K562 (cell line): ENCODE data around the gene NLRX1. TPM values are rescaled to one million over a fixed set of nuclear protein-coding genes. Genes with fewer than 3 reads are reported as not detected.

Source experiments
- ARID2 ChIP-seq: fragments of 450-650 bp; IDR thresholded peaks from 2 replicates; pipeline ENCODE4 v1.6.1; 2017; ENCODE audit warnings: antibody characterized with exemption, mild to moderate bottlenecking
- CAMTA2 ChIP-seq: fragments of 250-450 bp; sonication (Bioruptor Pico); conservative IDR thresholded peaks from 2 replicates; pipeline ENCODE4 v1.5.1; 2022
- CHD1 ChIP-seq: fragments of 200-600 bp; sonication (generic); IDR thresholded peaks from one replicate; pipeline ENCODE4 v1.6.1; 2012; ENCODE audit warnings: mild to moderate bottlenecking, moderate library complexity, low read length, inconsistent platforms
- CTBP1 ChIP-seq: fragments of 450-650 bp; IDR thresholded peaks from 2 replicates; pipeline ENCODE4 v1.6.1; 2016; ENCODE audit warnings: borderline replicate concordance
- EGR1 ChIP-seq: fragments of 450-650 bp; conservative IDR thresholded peaks from 2 replicates; pipeline ENCODE4 v1.6.1; 2017; ENCODE audit warnings: mild to moderate bottlenecking
- ELK1 ChIP-seq: sonication (generic); formaldehyde crosslinking; IDR thresholded peaks from 2 replicates; pipeline ENCODE4 v1.8.1; 2022; ENCODE audit warnings: missing genetic modification reagents
- HMG20A ChIP-seq: fragments of 450-650 bp; formaldehyde crosslinking; conservative IDR thresholded peaks from 2 replicates; pipeline ENCODE4 v1.4.0; 2020; ENCODE audit warnings: mild to moderate bottlenecking, mixed read lengths
- HOMEZ ChIP-seq: fragments of 250-450 bp; sonication (Bioruptor Pico); IDR thresholded peaks from 2 replicates; pipeline ENCODE4 v1.4.0; 2020; ENCODE audit warnings: mild to moderate bottlenecking, moderate library complexity
- NCOR1 ChIP-seq: fragments of 450-650 bp; IDR thresholded peaks from 2 replicates; pipeline ENCODE4 v1.6.1; 2016; ENCODE audit warnings: mild to moderate bottlenecking, moderate library complexity
- NR2F6 ChIP-seq: fragments of 450-650 bp; formaldehyde crosslinking; IDR thresholded peaks from 2 replicates; pipeline ENCODE4 v1.4.0; 2020; ENCODE audit warnings: mild to moderate bottlenecking
- PATZ1 ChIP-seq: fragments of 250-450 bp; sonication (Bioruptor Pico); IDR thresholded peaks from 2 replicates; pipeline ENCODE4 v1.5.0; 2020; ENCODE audit warnings: mild to moderate bottlenecking, borderline replicate concordance
- PHF8 ChIP-seq: fragments of 200-600 bp; sonication (generic); IDR thresholded peaks from 2 replicates; pipeline ENCODE4 v1.6.1; 2012; ENCODE audit warnings: mixed run types, mild to moderate bottlenecking, inconsistent platforms, low read length, moderate library complexity, borderline replicate concordance
- RBM39 ChIP-seq: fragments of 200-400 bp; formaldehyde crosslinking; optimal IDR thresholded peaks from 2 replicates; pipeline ENCODE3; 2018; ENCODE audit warnings: low read depth, low read length
- SIRT6 ChIP-seq: IDR thresholded peaks from one replicate; pipeline ENCODE4 v1.6.1; 2012; ENCODE audit warnings: low read depth, mild to moderate bottlenecking, control low read depth, inconsistent platforms, low read length, moderate library complexity
- SMAD4 ChIP-seq: fragments of 250-450 bp; sonication (Bioruptor Pico); conservative IDR thresholded peaks from 2 replicates; pipeline ENCODE4 v1.8.0; 2021; ENCODE audit warnings: inconsistent platforms, mild to moderate bottlenecking, moderate library complexity
- TEAD1 ChIP-seq, 2 experiments: fragments of 450-650 bp in 1 of 2; sonication (generic) in 1 of 2; formaldehyde crosslinking; IDR thresholded peaks; 2 replicates each; pipeline versions ENCODE4 v1.4.0 to v1.8.0; 2020 to 2022; ENCODE audit warnings: mild to moderate bottlenecking in 2 of 2, missing genetic modification reagents in 1 of 2
- TOE1 ChIP-seq, 2 experiments: fragments of 450-650 bp in 1 of 2; sonication (generic) in 1 of 2; formaldehyde crosslinking in 1 of 2; IDR thresholded peaks; 2 replicates each; pipeline versions ENCODE4 v1.7.1 to v1.8.0; 2016 to 2022; ENCODE audit warnings: borderline replicate concordance in 2 of 2, mild to moderate bottlenecking in 2 of 2, antibody characterized with exemption in 1 of 2, inconsistent platforms in 1 of 2, low read depth in 1 of 2, missing genetic modification reagents in 1 of 2, moderate library complexity in 1 of 2
- YBX1 ChIP-seq: fragments of 450-650 bp; IDR thresholded peaks from 2 replicates; pipeline ENCODE4 v1.7.1; 2016; ENCODE audit warnings: mild to moderate bottlenecking
- ZFP1 ChIP-seq: fragments of 450-650 bp; formaldehyde crosslinking; IDR thresholded peaks from 2 replicates; pipeline ENCODE4 v1.4.0; 2020; ENCODE audit warnings: mild to moderate bottlenecking, mixed read lengths
- ZNF12 ChIP-seq: sonication (generic); formaldehyde crosslinking; IDR thresholded peaks from 2 replicates; pipeline ENCODE4 v1.4.0; 2020; ENCODE audit warnings: mild to moderate bottlenecking, missing genetic modification reagents
- ZNF184 ChIP-seq: sonication (generic); formaldehyde crosslinking; IDR thresholded peaks from 2 replicates; pipeline ENCODE4 v1.5.0; 2020; ENCODE audit warnings: missing genetic modification reagents
- ZNF217 ChIP-seq: sonication (generic); formaldehyde crosslinking; IDR thresholded peaks from 2 replicates; pipeline ENCODE4 v1.8.0; 2022; ENCODE audit warnings: mild to moderate bottlenecking, missing genetic modification reagents
- ZNF740 ChIP-seq, 3 experiments: fragments of 200-800 bp in 1 of 3; sonication (Bioruptor generic) in 1 of 3; sonication (generic) in 1 of 3; formaldehyde crosslinking in 1 of 3; IDR thresholded peaks; 2 replicates each; pipeline versions ENCODE4 v1.6.1 to v1.8.0; 2016 to 2022; ENCODE audit warnings: mild to moderate bottlenecking in 2 of 3, missing compliant biosample characterization in 2 of 3, missing genetic modification characterization in 2 of 3, missing genetic modification reagents in 1 of 3
- polyA plus RNA-seq, 8 experiments: library from polyadenylated mRNA; depleted of rRNA in 4 of 8; stranded (reverse) in 5 of 8; unstranded in 3 of 8; fragments of >200 nt; fragmentation: Nextera tagmentation in 2 of 8; fragmentation: Illumina TruSeq in 1 of 8; extraction: Ambion mirVana in 2 of 8; extraction: Trizol in 1 of 8; gene quantifications; 2 replicates each; pipeline versions ENCODE4 v1.2.1 to v1.2.3, GENCODE V29; 2011 to 2014; ENCODE audit warnings: inconsistent platforms in 1 of 8, missing spikeins in 1 of 8
- total RNA-seq, 7 experiments: library from RNA; depleted of rRNA in 6 of 7; stranded (reverse); fragments of >200 nt in 6 of 7; fragmentation: Illumina TruSeq in 2 of 7; extraction: Trizol in 2 of 7; gene quantifications; 2 replicates each; pipeline versions ENCODE4 v1.2.1 to v1.2.3, GENCODE V29; 2011 to 2021; ENCODE audit warnings: low replicate concordance in 1 of 7

Gene NLRX1
- total and polyA plus RNA-seq, 9 of the 15 experiments (the other 6 are each of a cell fraction or from before 2014, with no cell fraction given): 0.04 to 2.3 (median 0.69) TPM

- TF ChIP-seq ZFP1 (CRISPR knock-in tag) (no peak), RBM39 (no peak), EGR1 (peak; percentile 89), YBX1 (no peak), PHF8 (peak; percentile 86; the same call in 1 of the 2 replicates), ZNF184 (CRISPR knock-in tag) (no peak), HMG20A (CRISPR knock-in tag) (no peak), ARID2 (no peak), SMAD4 (no peak), CHD1 (no peak), PATZ1 (CRISPR knock-in tag) (no peak), ZNF217 (CRISPR knock-in tag) (peak; percentile 26; the same call in 1 of the 2 replicates), TEAD1 (CRISPR knock-in tag; IDR thresholded peaks at IDR 0.05) (peak in 1 of 2 experiments; percentile 46; a peak in 1 of 4 replicates), HOMEZ (CRISPR knock-in tag) (no peak), ZNF12 (CRISPR knock-in tag) (no peak), CAMTA2 (no peak), NCOR1 (no peak), ZNF740 (CRISPR knock-in tag; IDR thresholded peaks at IDR 0.05) (no peak), ZNF740 (tag; IDR thresholded peaks at IDR 0.05) (no peak), TOE1 (IDR thresholded peaks at IDR 0.05; ENCODE audit: borderline replicate concordance) (peak; percentile 99), TOE1 (CRISPR knock-in tag; IDR thresholded peaks at IDR 0.05; ENCODE audit: borderline replicate concordance, low read depth) (no peak), CTBP1 (peak; percentile 15), ELK1 (CRISPR knock-in tag) (no peak), NR2F6 (CRISPR knock-in tag) (no peak), SIRT6 (no peak)
Measured at GRCh38 chr11:119121008-119121810, 47.3 kb upstream of the NLRX1 start, which contains the start of gene HINFP (continued).
